GM21825 (cell line): ENCODE measurements around the gene NSD2.
A peak's percentile ranks its signal among the peaks of the same experiment; 100 is the strongest.
"Not testable (repeated sequence)": the region's sequence is repeated elsewhere in the genome, so short reads cannot be mapped to it uniquely, and the experiment has no call there.

Experiments
- ATAC-seq: cut with Tn5 transposase; IDR thresholded peaks from one replicate; pipeline ENCODE4 v1.9.1; 2021; ENCODE audit warnings: mild to moderate bottlenecking, moderate library complexity; ENCODE audit not compliant: unreplicated experiment

NSD2 gene

DNA sequence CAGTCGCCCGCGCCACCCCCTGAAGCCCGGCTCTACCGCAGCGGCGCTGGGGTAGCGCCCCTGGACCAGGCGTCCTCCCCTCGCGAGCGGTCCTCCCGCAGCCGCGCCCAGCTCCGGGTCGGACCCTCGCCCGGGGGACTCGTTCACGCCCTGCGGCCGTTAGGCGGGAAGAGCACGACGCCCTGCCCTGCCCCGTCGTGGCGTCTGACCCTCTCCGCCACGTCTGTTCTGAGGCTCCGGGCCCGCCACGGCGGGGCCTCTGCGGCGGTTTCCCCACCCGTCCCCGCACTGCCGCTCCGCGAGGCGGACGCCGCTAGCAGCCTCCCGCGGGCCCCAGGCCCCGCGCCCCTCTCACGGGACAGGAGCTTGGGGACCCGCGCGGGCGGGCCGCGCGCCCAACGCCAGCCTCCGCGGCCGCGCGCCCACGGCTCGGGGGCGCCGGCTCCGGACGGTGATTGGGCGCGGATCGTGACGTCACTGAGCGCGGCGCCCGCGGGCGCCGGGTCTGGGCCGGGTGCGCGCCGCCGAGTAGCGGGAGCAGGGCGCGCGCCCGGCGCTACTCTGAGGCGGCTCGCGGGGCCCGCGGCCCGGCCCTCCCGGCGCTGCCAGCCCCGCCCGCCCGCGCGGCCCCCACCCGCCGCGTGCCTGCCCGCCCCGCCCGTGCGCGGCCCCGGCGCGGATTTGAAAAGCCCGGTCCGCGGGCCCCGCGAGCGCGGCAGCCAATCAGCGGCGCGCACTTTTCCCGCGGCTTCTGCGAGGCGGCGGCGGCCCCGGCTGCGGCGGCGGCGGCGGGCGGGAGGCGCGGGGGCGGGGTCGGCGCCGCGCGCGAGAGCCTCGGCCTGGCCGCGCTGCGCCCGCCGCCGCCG, at the start of gene NSD2:
NSD2 (plus strand) TSS at position 816 of the 866 bp plus-strand sequence. CDS start 29,262 bp downstream, outside the sequence.
- ATAC-seq: peak; percentile 57

GRCh38 chr4:1821679-1822567, 49.3 kb upstream of the NSD2 start:
- ATAC-seq: no peak

DNA sequence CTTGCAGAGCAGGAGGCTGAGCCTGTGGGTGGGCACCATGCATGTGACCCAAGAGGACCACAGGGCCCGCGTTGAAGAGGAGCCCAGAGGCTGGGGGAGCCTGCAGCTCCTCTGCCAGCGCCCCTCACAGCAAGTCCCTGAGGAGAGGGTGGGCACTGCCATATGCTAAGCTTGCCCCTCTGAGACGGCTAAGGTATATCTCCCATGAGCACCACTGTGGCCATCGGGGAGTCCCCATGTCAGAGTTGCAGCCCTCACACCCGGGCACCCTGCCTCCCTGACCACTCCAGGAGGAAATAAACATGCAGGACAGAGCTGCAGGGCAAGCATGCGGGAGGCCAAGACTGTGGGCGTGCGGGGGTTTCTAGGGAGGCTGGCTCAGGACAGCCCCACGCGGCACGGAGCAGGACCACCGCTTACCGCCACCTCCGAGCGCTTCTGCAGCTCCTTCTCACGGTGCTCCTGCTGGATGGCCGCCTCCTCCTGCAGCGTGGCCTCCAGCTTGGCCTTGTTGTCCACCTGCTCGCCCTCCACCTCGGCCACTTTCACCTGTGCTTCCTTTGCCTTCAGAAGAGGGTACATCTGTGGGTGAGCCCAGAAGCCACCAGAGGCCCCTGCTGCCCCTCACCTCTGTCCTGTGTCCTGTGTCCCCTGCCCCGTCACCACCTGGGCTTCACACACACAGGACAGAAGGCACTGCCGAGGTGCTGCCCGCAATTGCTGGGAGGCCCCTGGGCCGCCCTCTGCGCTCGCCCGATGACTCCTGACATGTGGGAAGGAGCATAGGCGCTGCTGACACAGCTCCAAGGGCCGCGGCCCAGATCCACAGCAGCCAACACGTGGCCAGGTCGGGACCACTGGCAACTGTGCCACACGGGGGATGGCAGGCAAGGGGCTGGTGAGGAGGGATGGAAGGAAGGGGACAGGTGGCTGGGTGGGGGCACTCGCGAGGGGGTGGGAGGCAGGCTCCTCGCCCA, 48.3 kb upstream of the NSD2 start:
- ATAC-seq: no peak

GRCh38 chr4:1823545-1823932, 47.7 kb upstream of the NSD2 start:
- ATAC-seq: no peak

DNA sequence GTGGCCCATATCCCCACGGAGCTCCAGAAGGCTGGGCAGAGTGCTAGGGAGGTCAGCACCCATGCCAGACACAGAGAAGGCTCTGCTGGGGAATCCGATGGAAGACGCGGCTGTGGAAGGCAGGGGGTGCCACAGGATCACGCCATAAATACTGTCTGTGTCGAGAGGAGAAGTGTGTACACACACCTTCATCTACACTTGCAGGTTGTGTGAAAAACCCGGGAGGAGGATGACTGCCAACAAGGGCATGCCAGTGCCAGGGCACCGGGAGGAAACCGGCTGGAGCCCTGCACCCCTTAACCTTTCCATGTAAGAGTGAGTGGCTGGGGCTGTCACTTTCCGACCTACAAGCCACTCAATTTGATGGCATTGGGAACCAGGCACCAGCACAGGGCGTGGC, 46.4 kb upstream of the NSD2 start:
- ATAC-seq: no peak

GRCh38 chr4:1825326-1825725, 45.9 kb upstream of the NSD2 start:
- no peak for ATAC-seq

DNA sequence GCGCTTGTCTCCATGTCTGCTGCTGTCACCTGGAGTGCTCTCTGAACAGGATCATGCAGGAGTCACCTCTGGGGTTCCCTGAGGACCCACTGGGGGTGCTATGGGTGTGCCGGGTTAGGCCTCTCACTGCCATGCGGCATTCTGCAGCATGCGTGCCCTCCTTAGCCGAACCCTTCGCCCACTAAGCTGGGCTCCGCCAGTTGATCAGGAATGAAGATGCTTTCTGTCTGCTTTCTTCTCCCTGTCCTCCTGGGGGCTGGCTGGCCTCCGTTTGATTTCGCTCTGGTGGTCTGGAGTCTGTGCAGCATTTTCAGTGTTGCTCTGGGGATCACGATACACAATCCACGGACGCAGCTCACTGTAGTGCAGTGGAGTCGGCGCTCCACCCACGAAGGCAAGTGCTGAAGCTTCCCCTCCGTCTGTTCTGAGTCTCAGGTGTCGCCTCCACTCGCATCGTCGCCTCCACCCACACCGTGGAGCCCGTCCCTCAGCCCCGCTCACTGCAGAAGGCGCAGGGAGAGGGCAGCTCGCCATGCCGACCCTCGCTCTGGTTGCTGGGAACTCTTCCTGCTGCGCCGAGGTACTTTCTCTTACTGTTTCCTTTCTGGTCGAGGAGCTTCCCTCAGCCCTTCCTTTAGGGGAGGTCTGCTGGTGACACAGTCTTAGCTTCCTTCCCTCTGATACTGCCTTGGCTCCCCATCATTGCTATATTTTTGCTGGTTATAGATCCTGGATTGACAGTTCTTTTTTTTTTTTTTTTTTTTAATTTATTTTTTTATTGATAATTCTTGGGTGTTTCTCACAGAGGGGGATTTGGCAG, 44.5 kb upstream of the NSD2 start:
- ATAC-seq: no peak

- no peak for ATAC-seq
Measured at GRCh38 chr4:1830234-1830633, 41.0 kb upstream of the NSD2 start.

- no peak for ATAC-seq
Measured at GRCh38 chr4:1830642-1831228, 40.5 kb upstream of the NSD2 start.

GRCh38 chr4:1831331-1831730, 39.9 kb upstream of the NSD2 start:
- ATAC-seq: no peak

DNA sequence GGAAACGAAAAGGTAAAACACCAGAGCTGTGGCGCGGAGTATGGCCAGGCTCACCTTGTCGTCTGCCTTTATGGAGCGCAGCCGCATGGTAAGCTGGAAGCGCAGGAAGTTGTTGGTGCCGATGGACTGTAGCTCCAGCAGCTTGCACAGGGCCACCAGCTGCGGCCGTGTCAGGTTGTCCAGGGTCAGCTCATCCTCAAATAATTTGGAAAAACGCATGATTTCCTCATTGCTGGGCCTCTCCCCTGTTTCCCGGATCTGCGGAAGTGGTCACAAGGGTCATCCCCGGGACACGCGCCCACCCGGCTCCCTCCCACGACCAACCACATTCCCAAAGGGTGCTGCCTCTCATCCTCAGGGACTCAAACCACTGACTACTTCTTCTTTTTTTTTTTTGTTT, 38.5 kb upstream of the NSD2 start:
- no peak for ATAC-seq

- no peak for ATAC-seq
Measured at GRCh38 chr4:1833307-1834046, 37.7 kb upstream of the NSD2 start.

- peak; percentile 72 for ATAC-seq
Measured at GRCh38 chr4:1834047-1834775, 37.0 kb upstream of the NSD2 start.

GRCh38 chr4:1835836-1836235, 35.4 kb upstream of the NSD2 start:
- ATAC-seq: not testable (repeated sequence)

GRCh38 chr4:1836650-1837049, 34.5 kb upstream of the NSD2 start:
- ATAC-seq: no peak

DNA sequence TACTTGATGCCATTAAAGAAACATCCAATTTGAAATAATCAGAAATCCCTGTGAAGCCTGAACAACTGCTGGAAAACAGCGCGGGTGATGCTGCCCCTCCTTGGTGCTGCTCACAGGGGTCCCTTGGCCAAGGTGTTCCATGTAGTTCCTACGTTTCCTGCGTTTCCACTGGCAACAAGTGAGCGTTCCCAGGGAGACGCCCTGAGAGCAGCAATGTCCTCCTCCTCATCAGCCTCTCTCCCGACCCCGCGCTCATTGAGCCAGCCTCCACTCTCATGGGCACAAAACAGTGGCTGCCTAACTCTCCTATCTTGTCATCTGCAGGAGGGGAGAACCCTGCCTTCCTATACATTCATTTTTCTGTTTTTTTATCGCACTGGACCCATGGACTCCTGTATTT, 34.1 kb upstream of the NSD2 start:
- no peak for ATAC-seq

GRCh38 chr4:1839282-1839681, 31.9 kb upstream of the NSD2 start:
- ATAC-seq: no peak
